GM21786 (cell line): ENCODE data around the gene FYTTD1.

ENCODE experiments used
- ATAC-seq: cut with Tn5 transposase; IDR thresholded peaks from one replicate; pipeline ENCODE4 v1.9.1; 2021; ENCODE audit not compliant: unreplicated experiment

Gene FYTTD1

DNA sequence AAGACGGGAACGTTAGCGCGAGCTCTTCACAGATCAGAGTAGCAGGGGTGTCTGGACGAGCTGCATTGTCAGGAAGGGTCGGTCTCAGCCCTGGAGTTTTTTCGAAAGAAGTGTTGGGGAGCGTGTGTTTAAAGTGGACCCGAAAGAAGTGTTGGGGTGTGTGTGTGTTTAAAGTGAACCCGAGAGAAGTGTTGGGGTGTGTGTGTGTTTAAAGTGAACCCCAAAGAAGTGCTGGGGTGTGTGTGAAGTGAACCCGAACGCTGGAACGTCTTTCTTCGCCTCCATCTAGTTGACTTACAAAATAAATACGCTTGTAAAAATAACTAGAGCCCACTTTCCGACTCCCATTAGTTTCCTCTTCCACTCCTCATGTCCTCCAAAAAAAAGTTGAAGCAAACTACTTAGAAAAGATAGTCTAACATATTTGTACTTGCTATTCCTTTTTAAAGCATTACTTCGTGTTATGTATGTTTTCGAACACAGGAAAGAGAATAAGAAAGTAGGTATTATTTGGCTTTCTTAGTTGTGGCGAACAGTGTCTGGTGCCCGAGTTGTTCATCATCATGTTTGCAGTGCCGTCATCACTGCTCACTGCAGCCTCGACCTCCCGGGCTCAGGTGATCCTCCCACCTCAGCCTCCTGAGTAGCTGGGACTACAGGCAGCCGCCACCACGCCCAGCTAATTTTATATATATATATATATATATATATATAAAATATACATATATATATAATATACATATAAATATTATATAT is 42.4 kb downstream of the FYTTD1 start:
- ATAC-seq = peak; percentile 8

DNA sequence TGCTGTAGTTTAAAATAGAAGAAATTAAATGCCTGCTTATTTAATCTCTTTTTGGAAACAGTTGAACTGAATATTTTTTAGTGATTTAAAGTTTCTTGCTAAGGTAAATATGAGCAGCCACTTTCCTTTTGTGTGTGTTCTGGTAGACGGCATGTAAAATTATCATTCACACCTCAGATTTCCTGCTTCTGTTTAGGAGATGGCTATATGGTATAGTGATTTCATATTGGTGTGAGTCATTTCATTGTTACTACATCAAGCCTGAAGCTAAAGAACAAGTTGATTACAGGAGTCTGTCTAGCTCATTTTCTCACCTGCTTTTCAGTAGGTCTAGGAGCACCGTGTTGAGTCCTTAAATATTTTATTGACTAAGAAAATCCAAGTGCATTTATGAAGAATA is 43.6 kb downstream of the FYTTD1 start:
- peak; percentile 33 for ATAC-seq

DNA sequence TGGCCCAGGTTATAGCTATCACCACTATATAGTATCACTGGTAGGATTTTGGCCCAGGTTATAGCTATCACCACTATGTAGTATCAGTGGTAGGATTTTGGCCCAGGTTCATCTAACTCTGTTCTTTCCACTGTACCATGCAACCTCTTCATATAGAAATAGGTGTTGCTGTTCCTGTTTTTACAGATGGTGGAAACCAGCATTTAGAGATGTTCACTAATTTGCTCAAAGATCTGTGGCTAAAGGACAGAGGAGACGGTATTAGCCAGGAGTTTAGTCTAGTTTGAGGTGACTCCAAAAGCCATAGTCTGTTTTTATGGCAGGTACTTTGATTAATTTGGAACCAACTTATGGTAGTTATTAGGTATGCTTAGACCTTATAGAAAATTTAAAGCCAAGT is 44.4 kb downstream of the FYTTD1 start:
- no peak for ATAC-seq

DNA sequence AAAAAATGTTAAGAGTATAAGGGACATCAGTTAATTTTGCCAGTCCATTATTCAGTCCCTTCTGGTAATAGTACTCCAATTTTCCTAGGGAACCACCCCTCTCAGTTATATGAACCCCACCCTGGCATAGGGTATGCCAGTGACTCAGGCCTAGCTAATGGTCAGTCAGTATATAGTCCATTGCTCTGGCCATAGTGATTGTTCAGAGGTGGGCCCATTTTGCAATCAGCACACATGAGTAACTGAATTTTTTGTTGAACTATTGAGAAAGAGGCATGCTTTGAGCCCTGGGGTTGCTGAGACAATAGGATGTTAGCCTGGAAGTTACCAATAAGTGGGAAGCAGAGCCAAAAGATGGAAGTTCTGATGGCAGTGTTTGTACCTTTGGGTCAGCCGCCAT is 45.5 kb downstream of the FYTTD1 start:
- no peak for ATAC-seq

DNA sequence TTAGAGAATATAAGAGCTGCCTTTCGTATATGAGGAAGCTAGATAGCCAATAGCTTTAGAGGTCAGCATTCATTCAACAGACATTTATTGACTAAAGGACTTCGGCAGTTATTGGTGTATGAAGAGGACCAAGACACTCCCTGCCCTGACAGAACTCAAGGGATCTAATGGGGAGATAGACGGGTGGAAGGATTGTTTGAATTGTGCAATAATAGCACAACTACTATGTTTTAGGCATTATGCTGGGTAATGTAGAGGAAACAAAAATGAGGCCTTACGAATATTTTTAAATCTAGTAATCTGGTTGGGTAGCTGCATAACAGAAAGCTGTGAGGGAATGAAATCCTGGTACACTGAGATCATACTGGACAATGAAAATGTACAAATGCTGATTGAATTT is 46.4 kb downstream of the FYTTD1 start:
- no peak for ATAC-seq

DNA sequence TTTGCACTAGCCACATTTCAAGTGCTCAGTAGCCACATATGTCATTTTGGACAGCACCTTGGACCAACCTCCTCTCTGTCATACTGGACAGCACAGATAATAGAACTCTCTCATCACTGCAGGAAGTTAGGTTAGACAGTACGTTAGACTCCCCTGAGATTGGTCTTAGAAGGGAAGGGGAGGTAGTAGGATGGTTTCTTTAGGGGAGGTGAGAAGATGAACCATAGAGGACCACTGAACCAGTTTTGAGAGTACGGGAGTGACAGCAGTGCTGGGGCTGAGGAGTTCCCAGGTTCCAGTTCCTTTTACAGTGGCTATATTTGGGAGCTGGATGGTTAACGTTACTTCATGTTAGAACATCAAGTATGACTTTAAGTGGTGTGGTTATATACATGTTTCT is 49.2 kb downstream of the FYTTD1 start:
- peak; percentile 60 for ATAC-seq

DNA sequence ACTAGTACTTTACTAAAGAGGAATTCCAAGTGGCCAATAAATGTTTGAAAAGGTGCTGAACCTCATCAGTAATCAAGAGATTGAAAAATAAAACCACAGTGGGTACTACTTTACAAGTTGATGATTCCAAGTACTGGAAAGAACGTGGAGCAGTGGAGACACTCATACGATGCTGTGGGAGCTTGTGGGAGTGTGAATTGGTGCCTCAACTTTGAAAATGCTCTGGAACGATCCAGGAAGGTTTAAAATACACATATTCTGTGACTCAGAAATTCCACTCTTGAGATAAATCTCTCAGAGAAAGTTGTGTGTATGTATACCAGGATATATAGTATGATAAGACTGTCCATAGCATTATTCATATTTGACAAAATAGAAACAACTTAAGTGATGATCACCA is 50.7 kb downstream of the FYTTD1 start:
- ATAC-seq = no peak

DNA sequence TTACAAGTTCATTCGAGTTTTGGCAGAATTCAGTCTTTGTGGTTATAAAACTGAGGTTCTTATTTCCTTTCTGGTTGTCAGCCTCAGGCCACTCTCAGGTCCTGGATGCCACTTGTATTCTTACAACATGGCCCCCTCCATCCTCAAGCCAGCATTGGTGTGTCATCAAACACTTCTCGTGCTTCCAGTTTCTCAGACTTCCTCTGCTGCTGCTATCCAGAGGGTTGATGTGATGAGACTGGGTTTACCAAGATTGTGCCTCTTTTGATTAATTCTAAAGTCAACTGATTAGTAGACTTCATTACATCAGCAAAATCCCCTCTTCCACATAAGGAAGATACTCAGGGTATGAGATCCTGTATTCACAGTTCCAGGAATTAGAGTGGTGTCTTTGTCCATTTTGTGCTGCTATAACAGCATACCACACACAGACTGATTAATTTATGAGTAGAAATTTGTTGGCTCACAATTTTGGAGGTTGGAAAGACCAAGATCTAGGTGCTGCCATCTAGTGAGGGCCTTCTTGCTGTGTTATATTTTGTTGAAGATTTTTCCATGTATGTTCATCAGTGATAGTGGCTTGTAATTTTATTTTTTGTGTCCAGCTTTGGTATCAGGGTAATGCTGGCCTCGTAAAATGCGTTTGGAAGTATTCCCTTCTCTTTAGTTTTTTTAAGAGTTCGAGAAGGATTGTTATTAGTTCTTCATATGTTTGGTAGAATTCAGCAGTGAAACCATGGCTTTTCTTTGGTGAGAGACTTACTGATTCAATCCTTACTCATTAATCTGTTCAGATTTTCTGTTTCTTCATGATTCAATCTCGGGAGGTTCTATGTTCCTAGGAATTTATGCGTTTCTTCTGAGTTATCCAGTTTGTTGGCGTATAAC is 52.5 kb downstream of the FYTTD1 start:
- ATAC-seq = no peak

DNA sequence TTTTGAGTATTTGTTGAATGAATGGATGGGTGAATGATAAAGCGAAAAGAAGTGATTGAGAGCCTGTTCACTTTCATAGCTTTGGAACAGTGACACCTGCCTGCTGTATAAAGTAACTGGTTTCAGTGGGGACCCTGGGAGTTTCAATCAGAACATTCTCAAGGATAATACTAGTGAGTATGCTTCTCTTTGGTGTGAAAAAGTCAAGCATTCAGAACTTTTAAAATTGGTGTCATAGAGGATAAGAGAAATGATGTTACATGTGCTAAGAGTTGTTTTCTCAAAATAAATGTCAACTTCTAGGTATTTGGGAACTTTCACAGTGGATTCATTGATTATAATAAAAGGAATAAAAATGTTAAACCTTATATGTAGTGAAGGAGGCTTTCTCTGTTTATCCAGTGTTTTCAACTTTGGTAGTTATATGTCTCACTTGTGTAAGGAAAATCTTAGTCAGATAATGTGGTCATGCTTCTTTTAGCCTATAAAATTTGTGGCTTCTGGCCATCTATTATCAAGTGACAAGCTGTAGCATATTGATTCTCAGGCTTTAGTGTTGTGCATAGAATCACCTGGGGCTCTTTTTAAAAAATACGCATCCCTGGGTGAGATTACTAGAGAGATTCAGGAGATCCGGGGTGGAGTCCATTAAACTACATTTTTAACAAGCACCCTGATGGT is 53.2 kb downstream of the FYTTD1 start:
- ATAC-seq = no peak

DNA sequence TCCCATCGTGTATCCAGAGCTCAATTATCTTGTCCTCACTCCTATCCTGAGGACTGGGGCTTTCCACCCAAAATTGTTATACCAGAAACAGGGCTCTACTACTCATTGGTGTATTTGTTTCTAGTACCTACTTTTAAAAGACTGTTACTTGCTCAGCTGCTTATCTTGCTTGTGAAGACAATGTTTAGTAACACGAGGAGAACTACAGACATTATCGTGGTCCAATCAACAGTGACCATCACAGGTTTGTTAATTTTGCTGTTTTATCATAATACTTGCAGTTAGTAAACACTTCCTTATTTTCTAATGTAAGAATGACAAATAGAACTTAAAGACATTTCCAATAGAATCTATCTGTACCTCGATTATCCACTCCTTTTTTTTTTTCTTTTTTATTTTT is 54.8 kb downstream of the FYTTD1 start:
- ATAC-seq = no peak

DNA sequence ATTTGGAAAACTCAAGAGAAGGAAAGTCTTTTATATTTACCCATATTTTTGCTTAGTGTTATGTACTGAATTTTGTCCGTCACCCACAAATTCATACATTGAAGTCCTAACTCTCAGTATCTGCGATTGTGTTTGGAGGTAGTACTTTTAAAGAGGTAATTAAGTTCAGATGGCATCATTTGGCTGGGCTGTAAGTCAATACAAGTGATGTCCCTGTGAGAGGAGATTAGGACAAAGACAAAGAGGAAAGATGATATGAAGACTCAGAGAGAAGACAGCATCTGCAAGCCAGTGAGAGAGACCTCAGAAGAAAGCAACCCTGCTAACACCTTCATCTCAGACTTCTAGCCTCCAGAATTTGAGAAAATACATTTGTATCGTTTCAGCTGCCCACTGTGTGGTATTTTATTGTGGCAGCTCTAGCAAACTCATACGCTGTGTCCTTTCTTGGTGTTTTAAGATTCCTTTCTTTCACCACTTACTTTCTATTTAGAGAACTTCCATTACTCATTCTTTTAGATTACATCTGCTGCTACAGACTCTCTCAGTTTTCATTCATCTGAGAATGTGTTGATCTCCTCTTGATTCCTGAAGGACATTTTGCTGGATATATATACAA is 58.4 kb downstream of the FYTTD1 start:
- ATAC-seq = no peak

DNA sequence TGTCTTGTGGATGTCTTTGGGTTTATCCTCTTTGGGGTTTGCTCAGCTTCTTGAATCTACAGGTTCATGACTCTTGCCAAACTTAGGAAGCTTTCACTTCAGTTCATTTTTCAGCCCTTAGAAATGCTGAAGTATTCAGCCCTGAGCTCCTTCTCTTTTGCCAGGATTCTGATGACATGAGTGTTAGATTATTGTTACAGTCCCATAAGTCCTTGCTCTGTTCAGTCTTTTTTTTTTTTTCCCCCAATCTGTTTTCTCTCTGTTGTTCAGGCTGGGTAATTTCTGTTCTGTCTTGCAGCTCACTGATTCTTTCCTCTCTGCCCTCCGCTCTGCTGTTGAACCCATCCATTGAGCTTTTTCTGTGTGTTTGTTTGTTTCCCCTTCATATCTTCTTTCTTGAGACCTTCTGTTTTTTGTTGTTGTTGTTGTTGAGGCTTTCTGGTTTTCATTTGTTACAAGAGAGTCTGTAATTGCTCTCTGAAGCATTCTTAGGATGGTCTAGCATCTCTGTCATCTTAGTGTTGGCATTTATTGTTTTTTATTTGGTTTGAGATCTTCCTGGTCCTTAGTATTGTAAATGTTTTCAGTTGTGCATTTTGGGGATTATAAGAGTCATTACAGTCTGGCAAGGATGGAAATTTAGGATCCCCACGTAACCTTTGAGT is 59.8 kb downstream of the FYTTD1 start:
- ATAC-seq = no peak

DNA sequence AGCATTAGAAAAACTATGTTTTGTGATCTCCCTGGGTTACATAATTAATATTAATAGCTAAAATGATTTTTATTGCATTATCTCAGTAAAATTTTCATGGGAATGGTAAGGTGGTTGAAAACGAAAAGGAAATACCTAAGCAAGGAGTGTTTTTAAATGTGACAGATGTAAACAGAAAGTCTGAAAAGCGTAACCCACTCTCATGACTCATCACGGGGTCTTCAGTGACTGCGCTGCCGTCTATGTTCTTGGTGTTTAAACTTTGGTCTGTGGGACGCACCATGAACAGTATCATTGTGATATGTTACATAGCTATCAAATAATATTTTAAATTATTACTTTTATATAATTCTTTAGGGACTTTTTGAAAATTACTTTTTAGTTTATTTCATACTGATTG is 61.2 kb downstream of the FYTTD1 start:
- no peak for ATAC-seq

DNA sequence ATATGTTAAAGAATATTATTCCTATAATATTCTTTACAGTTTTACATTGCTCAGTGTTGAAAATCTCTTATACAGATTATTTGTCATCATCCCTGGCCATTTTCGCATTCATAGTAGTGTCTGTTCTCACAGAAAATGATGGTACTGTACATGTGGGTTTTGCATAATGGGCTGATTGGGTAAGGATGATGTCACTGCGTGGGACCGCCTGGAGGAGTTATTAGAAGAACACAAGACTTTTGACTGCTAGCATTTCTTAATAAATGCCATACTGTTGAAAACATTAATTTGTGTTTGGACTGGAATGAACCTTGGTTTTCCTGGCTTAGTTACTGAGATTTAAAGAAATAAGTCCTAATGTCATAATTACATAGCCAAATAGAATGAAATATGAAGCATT is 61.7 kb downstream of the FYTTD1 start:
- no peak for ATAC-seq

DNA sequence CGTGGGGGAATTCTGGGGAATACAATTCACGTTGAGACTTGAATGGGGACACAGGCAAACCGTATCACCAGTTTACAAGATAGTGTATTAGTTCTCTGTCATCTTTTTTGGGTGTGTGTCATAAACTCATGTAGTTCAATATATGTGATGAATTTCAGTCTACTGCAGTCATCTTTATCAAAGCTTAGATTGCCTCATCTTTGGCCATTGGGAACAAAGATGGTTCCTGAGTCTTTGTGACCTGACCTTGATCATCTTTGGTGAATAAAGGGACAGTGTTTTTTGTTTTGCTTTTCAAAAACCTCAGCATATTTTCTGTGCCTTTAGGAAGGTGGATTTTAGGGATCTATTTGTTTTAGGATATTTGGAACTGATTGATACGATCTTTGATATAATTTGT is 64.7 kb downstream of the FYTTD1 start:
- ATAC-seq = no peak

DNA sequence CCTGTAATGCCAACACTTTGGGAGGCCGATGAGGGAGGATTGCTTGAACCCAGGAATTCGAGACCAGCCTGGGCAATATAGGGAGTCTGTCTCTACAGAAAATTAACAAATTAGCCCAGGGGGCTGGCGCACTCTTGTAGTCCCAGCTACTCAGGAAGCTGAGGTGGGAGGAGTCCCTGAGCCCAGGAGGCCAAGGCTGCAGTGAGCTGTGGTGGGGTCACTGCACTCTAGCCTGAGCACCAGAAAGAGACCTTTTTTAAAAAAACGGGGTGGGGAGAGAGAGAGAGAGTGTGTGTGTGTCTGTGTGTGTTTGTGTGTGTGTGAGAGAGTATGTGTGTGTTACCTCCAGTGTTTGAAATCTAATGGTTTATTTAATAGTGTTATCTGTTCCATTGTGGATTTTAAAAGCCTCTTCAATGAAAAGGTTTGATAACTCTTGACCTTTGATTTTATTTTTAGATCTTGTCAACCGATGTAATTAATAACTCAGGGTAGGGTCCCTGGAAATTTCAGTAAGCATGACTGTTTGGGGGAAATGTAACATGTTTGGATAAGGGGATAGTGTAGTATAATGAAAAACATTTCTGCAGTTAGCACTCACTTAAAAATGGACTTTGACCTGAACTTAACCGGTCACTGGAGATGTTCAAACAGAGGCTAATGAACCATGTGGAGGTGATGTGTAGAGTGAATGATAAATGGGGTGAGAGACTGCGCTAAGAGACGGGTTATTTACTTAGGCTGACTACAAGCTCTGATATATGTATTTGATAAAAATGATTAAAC is 71.1 kb downstream of the FYTTD1 start:
- no peak for ATAC-seq

DNA sequence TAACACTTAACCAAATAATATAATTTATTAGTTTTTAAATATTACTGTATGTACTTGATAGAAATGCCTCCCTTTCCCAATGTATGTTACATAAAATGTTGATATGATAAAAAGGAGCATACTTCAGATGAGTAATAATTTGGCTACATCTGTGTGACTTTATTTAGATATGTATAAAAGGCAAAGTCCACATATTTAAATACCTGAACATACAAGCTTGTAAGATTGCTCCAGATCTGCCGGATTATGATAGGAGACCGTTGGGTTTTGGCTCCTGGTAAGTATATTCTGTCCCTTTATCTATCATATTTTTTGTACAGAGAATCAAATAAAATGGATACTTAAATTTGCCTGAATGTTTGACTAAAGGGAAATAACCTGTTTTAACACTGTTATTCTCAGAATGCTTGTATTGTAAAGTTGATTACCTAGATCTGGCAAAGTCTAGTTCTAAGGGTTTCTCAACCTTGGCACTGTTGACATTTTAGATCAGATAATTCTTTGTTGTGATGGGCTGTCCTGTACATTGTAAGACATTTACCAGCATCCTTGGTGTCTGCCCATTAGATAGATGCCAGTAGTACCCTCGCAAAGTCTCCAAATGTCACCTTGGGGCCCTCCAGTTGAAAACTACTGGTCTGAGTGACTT is 79.8 kb downstream of the FYTTD1 start:
- no peak for ATAC-seq

DNA sequence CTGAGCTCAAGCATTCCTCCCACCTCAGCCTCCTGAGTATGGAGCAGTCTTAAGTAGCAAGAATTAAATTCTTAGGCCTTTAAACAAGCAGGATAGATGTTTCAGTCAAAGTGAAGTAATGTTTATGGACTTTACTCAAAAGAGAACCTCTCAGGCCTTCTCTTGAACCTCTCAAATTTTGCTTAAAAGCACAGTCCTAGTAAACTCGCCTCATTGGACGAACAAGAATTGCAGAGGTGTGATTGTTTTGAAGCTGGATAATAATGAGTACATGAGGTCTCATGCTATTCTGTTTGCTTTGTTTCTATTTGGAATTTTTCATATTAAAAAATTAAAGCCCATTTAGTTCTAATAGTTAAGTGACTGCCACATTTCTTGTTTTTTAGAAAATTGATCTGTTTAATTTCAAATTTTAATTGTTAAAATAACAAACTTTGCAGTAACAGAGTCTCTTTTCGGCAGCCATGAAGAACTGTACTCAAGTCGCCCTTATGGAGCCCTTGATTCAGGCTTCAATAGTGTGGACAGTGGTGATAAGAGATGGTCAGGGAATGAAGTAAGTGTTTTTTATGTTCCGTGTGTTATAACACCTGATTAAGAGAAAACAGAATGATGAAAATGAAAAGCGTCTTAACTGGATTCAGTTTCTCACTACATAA is 80.8 kb downstream of the FYTTD1 start:
- ATAC-seq = no peak

DNA sequence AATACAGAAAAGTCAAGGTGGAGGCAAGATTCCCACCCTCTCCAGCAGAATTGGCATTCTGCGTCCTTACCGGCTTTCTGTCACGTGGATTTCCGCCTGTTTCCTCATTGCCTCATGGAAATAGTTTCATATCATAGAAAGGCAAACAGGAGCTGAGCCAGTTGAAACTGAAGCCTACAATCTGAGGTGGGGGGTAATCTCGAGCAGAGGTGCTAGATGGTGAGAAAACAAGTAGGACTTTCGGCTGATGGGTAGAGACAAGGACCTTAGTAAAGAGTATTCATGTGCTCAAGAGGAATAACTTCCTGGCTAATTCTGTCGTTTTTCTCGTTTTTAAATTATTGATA is 81.3 kb downstream of the FYTTD1 start:
- ATAC-seq = no peak
